ENCODE measurements around the gene SPTBN1. TPM values are rescaled to one million over a fixed set of nuclear protein-coding genes. Genes with fewer than 3 reads are reported as not detected.
A peak's percentile ranks its signal among the peaks of the same experiment; 100 is the strongest.

Gene SPTBN1
- total RNA-seq, 1 donor from 2014 or later: 813 TPM

DNA sequence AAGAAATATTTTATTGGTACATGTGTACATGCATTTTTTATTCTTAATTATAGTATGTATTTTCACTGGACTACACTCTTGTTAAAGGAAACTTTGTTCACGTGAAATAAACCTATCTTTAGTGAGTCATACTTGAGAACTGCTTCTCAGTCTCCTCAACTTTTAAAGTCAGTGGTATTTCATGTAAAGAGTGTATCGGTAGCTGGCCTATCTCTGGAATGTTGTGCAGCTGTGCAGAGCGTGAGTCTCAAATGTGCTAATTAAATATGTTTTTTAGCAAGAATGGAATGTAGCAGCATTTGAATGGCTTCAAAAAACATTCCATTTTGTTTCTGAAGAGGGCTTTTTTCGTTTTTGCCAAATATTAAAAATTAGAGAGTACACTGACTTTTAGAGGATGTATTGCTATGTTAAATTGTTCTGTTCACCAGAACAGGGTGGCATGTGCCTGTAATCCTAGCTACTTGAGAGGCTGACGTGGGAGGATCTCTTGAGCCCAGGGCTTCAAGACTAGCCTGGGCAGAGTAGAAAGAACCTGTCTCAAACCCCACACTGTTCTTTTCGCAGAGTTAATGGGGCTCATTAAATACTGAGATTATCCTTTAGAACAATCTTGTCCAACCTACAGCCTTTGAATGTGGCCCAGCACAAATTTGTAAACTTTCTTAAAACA, 14.3 kb downstream of the SPTBN1 start:
- Histone ChIP-seq H3K4me3 (no peak overlapping the region), H3K9me3 (no peaks in the 10 kb centered on the region), H3K4me1 (peaks cover 44% of the 10 kb centered on the region), H3K36me3 (no peaks in the 10 kb centered on the region), H3K27ac (peak overlapping the region; percentile 58), H3K27me3 (no peaks in the 10 kb centered on the region)
- intact Hi-C loops (cut with DNase I): no loop called here
- TF ChIP-seq CTCF (IDR thresholded peaks at IDR 0.05): no peak
- ATAC-seq (peak; percentile 85), DNase-seq (no peak)

- Histone ChIP-seq H3K27me3 (no peaks in the 10 kb centered on the region), H3K4me1 (peaks cover 44% of the 10 kb centered on the region), H3K9me3 (no peaks in the 10 kb centered on the region), H3K4me3 (no peak overlapping the region), H3K36me3 (no peaks in the 10 kb centered on the region), H3K27ac (peak overlapping the region; percentile 58)
- no peak for DNase-seq
- no peak for TF ChIP-seq CTCF (IDR thresholded peaks at IDR 0.05)
- intact Hi-C loops (cut with DNase I): no loop called here
- ATAC-seq: peak; percentile 33
Observed at GRCh38 chr2:54471221-54471711, 15.1 kb downstream of the SPTBN1 start.

GRCh38 chr2:54473851-54474250, 17.7 kb downstream of the SPTBN1 start:
- no peaks in the 10 kb centered on the region for H3K36me3 ChIP-seq
- no peaks in the 10 kb centered on the region for H3K27me3 ChIP-seq
- H3K4me1 ChIP-seq: peaks cover 43% of the 10 kb centered on the region
- H3K27ac ChIP-seq: peak overlapping the region; percentile 5
- ATAC-seq (no peak), DNase-seq (no peak)
- H3K4me3 ChIP-seq: no peak overlapping the region
- intact Hi-C loops (cut with DNase I): no loop called here
- H3K9me3 ChIP-seq: no peaks in the 10 kb centered on the region
- no peak for TF ChIP-seq CTCF (IDR thresholded peaks at IDR 0.05)

DNA sequence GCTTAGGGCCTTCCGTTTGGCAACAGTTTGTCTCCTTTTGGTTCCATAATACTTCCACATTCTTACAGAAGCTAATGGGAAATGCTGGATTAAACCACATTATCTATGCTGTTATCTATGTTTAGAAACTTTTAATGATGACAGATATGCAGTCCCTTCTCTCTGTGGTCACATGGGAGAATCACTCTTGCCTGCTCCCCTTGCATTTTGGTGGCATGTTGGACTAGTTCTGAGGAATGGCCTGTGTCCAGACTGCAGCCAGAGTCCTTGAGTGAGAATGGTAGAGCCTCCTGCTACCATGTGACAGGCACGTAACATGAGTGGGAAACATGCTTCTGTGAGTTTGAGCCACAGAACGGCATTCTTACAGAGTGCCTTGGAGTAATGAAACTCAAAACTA, 19.2 kb downstream of the SPTBN1 start:
- no peaks in the 10 kb centered on the region for H3K27me3 ChIP-seq
- no peak overlapping the region for H3K27ac ChIP-seq
- DNase-seq (no peak), ATAC-seq (peak; percentile 48)
- no peaks in the 10 kb centered on the region for H3K9me3 ChIP-seq
- intact Hi-C loops (cut with DNase I): no loop called here
- H3K4me3 ChIP-seq: no peak overlapping the region
- no peaks in the 10 kb centered on the region for H3K36me3 ChIP-seq
- H3K4me1 ChIP-seq: peaks cover 34% of the 10 kb centered on the region
- no peak for TF ChIP-seq CTCF (IDR thresholded peaks at IDR 0.05)

- H3K36me3 ChIP-seq: no peaks in the 10 kb centered on the region
- H3K9me3 ChIP-seq: no peaks in the 10 kb centered on the region
- intact Hi-C loops (cut with DNase I): no loop called here
- no peak for TF ChIP-seq CTCF (IDR thresholded peaks at IDR 0.05)
- H3K4me1 ChIP-seq: peaks cover 28% of the 10 kb centered on the region
- no peak for DNase-seq
- no peak overlapping the region for H3K27ac ChIP-seq
- no peak for ATAC-seq
- H3K4me3 ChIP-seq: no peak overlapping the region
- H3K27me3 ChIP-seq: no peaks in the 10 kb centered on the region
Observed at GRCh38 chr2:54475919-54476318, 19.8 kb downstream of the SPTBN1 start.

Measured in upper lobe of right lung (tissue), 1 donor.